ENCODE results near the gene KDM4B.

GRCh38 chr19:5012688-5013457 lies 44.0 kb downstream of the KDM4B start:
- TF ChIP-seq ZC3H4 (CRISPR knock-in tag; IDR thresholded peaks at IDR 0.05; ENCODE audit: borderline replicate concordance) (no peak), SMARCE1 (IDR thresholded peaks at IDR 0.05) (no peak), POLR2A (conservative IDR thresholded peaks at IDR 0.05) (no peak), ZNF586 (CRISPR knock-in tag; conservative IDR thresholded peaks at IDR 0.05) (no peak), SIX5 (IDR thresholded peaks at IDR 0.05; ENCODE audit: borderline replicate concordance in 1 of 2, insufficient read depth in 1 of 2, low read depth in 1 of 2, low read length in 2 of 2) (no peak), ZNF318 (IDR thresholded peaks at IDR 0.05; ENCODE audit: borderline replicate concordance in 1 of 2, low read depth in 1 of 2) (no peak), ZNF311 (CRISPR knock-in tag; IDR thresholded peaks at IDR 0.05) (no peak)
